GM12892 (cell line): ENCODE data around the gene MEIOC.
"Not testable (repeated sequence)": the region's sequence is repeated elsewhere in the genome, so short reads cannot be mapped to it uniquely, and the experiment has no call there.

Experiments
- DNase-seq: peaks from one replicate; pipeline ENCODE4 v3.0.0; 2011; ENCODE audit not compliant: insufficient read length
- FAIRE-seq: peaks from 2 replicates; lab custom pipeline; 2011; peaks lifted over from hg19 to GRCh38; lab: Jason Lieb, UNC
- POLR2A ChIP-seq: IDR thresholded peaks from 2 replicates; pipeline ENCODE4 v1.6.1; 2011; ENCODE audit warnings: low read depth, low read length, control low read depth
- POLR2AphosphoS5 ChIP-seq: IDR thresholded peaks from 2 replicates; pipeline ENCODE4 v1.6.1; 2011; ENCODE audit warnings: low read depth, low read length, control low read depth
- TAF1 ChIP-seq: IDR thresholded peaks from 2 replicates; pipeline ENCODE4 v1.6.1; 2011; ENCODE audit warnings: low read depth, mild to moderate bottlenecking, control low read depth, low read length, borderline replicate concordance

The MEIOC gene

DNA sequence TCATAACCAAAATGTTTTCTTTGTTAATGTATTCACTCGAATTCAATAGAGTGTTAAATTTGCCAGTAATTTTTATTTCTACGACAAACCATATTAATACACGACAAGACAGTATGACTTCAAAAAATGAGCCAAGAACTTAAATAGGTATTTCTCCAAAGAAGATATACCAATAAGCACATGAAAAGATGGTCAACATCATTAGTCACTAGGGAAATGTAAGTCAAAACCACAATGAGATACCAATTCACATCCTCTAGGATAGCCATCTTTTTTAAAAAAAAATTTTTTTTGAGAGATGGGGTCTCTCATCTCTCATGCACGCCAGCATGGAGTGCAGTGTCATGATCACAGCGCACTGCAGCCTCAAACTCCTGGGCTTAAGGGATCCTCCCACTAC is 5.0 kb upstream of the MEIOC start:
- TF ChIP-seq TAF1 (no peak), POLR2AphosphoS5 (no peak), POLR2A (no peak)
- DNase-seq, result no peak
- FAIRE-seq, result no peak

DNA sequence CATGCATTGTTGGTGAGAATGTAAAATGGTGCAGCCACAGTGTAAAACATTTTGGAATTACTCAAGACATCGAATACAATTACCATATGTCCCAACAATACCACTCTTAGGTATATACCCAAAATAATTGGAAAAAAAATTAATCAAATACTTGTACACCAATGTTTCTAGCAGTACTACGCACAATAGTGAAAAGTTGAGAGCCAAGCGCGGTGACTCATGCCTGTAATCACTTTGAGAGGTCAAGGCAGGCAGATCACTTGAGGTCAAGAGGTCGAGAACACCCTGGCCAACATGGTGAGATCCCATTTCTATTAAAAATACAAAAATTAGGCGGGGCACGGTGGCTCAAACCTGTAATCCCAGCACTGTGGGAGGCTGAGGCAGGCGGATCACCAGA is 3.5 kb upstream of the MEIOC start:
- FAIRE-seq (no peak), DNase-seq (no peak)
- no peak for TF ChIP-seq TAF1
- no peak for TF ChIP-seq POLR2A
- TF ChIP-seq POLR2AphosphoS5, result no peak

DNA sequence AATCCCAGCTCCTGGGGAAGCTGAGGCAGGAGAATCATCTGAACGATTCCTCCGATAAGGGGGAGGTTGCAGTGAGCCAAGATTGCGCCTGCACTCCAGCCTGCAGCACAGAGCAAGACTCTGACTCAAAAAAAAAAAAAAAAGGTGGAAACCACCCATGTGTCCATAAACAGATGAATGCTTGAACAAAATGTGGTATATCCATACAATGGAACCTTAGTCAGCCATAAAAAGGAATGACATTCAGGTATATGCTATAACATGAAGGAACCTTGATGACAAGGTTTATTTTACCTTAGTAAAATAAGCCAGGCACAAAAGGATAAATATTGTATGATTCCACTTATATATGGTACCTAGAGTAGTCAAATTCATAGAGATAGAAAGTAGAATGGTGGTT is 2.9 kb upstream of the MEIOC start:
- DNase-seq, result no peak
- no peak for FAIRE-seq
- TF ChIP-seq POLR2A, result no peak

DNA sequence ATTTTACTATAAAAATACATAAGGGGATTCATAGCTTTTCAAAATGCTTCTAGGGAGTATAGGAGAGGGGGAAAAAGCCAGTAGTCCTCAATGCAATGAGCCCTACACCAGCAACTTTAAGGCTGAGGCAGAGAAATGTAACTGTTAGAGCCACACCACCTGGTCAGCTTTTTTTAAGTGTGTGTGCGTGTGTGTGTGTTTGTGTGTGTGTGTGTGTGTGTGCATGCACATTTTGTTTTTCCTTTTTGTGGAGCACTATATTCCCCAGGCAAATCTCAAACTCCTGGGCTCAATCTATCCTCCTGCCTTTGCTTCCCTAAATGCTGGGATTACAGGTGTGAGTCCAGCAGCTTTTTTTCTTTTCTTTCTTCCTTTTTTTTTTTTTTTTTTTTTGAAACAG is 2.3 kb upstream of the MEIOC start:
- FAIRE-seq, result no peak
- no peak for DNase-seq

DNA sequence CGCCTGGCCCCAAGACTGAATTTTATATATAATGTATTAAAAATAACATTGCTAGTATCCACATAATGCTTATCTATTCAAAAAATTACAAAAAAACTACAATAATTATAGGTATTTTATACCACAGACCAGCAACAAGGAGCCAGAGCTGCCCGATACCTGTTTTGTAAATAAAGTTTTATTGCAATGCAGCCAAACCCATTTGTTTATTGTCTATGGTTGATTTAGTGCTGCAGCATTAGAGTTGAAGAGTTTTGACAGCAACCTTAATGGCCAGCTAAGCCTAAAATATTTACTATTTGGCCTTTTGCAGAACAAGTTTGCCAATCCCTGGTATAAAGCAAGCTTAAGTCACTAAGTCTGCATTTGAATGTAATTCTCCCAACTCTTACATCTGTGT is 5.6 kb downstream of the MEIOC start:
- no peak for DNase-seq
- no peak for FAIRE-seq
- TF ChIP-seq TAF1 (no peak), POLR2AphosphoS5 (no peak), POLR2A (no peak)

More for the DNA sequence above, 2.3 kb upstream of the MEIOC start:
- no peak for TF ChIP-seq POLR2A

DNA sequence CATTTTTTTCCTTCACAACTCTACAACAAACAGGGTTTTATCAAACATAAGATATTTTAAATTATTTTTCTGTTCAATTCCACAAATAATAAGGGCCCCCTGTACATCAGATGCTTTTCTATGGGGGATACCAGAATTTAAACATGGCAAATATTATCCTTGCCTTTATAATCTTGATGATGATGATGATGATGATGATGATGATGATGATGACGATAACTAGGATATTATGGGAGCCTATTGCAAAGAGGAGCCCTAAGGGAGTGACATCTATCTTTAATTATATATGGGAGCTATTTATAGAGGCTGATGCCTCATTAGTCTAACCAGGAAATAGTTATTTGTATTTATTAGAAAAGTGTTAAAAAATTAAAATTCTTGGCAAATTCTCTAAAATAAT is 6.8 kb downstream of the MEIOC start:
- FAIRE-seq, result no peak
- TF ChIP-seq POLR2A, result no peak
- no peak for TF ChIP-seq TAF1
- TF ChIP-seq POLR2AphosphoS5, result no peak

DNA sequence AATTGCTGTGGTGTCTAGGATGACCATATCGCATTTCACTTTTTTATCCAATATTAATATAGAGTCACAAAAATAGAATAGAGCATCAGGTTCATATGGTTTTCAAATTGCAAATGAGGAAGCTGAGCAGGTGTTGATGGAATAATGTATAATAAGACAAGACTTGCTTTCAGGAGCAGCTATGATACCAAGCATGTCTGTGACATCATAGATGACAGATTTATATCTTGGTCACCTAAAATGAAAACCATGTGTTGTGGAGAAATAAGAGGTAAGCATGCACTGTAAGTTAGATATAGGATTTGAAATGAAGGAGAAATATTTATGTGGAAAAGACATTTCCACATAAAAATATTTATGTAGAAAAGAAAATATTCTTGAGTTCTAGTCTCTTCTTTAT is 8.6 kb downstream of the MEIOC start:
- no peak for DNase-seq

More for the DNA sequence above, 6.8 kb downstream of the MEIOC start:
- DNase-seq, result no peak

DNA sequence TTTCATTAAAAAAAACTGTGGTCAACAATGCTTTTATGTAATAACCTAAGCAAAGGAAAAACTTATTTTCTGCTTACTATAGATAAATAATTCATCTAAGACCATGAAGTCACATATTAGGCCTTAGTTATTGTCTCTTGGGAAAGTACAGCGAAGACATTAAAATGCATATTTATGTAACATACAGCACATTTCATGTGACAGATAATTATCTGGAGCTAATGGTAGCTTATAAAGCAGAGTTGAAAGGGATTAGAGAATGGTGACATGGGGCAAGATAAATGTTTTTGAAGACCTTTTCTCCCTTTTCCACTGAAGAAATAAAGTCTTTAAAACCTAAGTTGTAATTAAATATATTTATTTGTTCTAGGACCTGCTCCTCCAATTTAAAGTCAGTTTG is 9.7 kb downstream of the MEIOC start:
- TF ChIP-seq TAF1 (no peak), POLR2A (no peak), POLR2AphosphoS5 (no peak)
- no peak for DNase-seq
- FAIRE-seq, result no peak

More for the DNA sequence above, 8.6 kb downstream of the MEIOC start:
- TF ChIP-seq POLR2A (no peak), POLR2AphosphoS5 (no peak), TAF1 (no peak)
- no peak for FAIRE-seq

DNA sequence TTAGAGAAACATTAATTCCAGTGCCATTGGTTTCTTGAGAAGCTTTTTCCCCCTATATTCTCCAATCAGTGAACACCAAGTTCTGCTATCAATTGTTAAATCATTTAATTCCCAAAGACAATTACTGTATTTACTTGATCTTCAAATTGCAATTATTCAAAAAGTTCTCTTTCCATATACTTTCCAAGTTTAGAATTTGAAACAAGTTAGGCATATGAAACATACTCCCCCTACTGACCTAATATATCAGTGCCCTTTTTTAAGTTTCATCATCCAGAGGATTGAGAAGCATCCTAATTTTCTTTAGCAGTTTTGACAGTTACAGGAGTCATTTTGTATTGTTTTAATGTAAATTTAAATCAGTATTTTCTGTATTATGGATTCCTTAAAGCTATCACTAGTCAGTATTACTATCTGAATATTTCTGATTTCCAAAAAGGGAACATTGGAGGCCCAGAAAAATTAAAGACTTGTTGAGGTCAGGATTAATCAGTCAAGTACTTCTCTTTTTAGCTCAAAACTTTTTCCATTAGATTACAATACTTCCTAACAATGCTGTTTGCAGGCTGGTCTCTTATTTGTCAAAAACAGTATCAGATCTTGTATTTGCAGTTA is 16.3 kb downstream of the MEIOC start:
- DNase-seq (no peak), FAIRE-seq (no peak)
- TF ChIP-seq TAF1 (no peak), POLR2AphosphoS5 (no peak), POLR2A (no peak)

DNA sequence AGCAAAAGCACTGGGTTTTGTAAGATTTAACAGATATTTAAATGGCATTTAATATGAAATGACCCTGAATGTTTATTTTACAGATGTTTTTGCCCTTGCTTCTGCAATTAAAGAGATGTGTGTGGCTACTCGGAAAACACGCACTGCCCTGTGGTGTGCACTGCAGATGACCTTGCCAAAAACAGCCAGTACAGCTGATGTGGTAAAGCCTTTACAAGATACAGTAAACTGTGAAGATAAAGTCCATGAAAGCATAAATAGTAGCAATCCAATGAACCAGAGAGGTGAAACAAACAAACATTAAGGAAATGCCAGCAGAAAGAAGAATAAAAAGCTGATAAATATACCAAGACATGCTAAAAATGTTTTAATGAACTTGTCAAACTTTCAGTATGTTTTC is 17.6 kb downstream of the MEIOC start:
- DNase-seq (no peak), FAIRE-seq (no peak)
- TF ChIP-seq TAF1 (no peak), POLR2A (no peak)

DNA sequence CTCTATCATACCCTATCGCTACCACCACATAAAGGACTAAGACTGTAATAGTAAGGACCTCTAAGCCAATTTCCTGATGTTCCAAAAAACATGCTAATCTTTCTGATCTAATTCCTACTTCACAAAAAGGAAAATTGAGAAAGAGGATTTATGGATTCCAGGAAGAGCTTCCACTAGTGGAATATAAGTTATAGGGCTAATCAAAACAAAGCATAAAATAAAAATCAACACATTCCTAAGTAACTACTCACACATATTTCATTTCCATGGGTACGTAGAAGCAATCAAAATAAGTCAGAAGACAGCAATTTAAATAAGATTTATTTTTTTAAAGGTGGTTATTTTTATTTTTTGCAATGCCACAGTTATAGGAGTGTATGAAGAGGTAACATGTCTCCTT is 20.9 kb downstream of the MEIOC start:
- no peak for DNase-seq
- TF ChIP-seq POLR2A, result no peak
- TF ChIP-seq TAF1, result no peak
- FAIRE-seq, result no peak

DNA sequence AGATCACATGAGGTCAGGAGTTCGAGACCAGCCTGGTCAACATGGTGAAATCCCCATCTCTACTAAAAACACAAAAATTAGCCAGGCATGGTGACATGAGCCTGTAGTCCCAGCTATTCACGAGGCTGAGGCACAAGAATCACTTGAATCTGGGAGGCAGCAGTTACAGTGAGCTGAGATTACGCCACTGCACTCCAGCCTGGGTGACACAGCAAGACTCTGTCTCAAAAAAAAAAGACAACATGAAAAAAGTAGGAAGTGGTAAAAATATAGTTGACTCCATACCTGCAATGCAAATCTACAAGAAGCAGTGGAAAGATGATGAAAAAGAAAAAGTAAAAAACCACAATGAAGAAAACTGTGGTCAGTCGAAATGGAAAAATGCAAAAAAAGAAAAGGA is 27.0 kb downstream of the MEIOC start:
- not testable (repeated sequence) for FAIRE-seq, DNase-seq

DNA sequence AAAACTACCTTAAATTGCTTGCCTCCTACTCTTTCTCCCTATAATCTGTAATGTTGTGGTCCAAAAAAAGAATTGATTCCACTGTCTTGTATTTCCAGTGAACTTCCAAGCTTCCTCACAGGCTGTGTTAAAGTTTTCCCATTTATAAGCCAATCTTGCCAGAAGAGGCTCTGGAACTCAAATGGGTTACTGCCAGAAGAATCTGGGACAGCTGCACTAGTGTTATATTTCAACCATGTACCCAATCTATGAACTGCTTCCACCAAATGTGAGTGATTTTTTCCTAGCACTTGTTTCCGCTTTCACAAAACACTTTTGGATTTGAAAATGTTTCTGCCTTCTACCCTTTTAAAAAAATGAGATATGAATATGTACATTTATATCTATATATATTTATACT is 31.5 kb downstream of the MEIOC start:
- FAIRE-seq (no peak), DNase-seq (no peak)
- no peak for TF ChIP-seq TAF1
- no peak for TF ChIP-seq POLR2A
- no peak for TF ChIP-seq POLR2AphosphoS5

DNA sequence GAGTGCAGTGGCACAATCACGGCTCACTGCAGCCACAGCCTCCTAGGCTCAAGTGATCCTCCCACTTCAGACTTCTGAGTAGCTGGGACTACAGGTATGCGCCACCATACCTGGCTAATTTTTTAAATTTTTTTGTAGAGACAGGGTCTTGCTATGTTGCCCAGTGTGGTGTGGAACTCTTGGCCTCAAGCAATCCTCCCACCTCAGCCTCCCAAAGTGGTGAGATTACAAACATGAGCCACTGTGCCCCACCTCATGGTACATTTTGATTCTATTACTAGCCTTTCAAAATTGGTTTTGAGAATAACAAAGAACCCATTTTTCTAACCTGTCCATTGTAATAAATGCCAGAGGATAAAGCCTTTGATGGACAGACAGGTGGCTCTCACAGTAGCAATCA is 31.9 kb downstream of the MEIOC start:
- FAIRE-seq, result no peak
- no peak for TF ChIP-seq POLR2AphosphoS5
- DNase-seq, result no peak
